Stimulated activated CD8-positive, alpha-beta memory T cell treated with anti-CD3 and anti-CD28 coated beads, Interleukin-12 subunit alpha, Interleukin-12 subunit beta, amount 100 ng/mL, for 24 hours (primary cell): ENCODE data around the gene MAP3K6.

Experiments
- DNase-seq: peaks from one replicate; pipeline ENCODE4 v3.0.0-alpha.2; 2020; ENCODE audit errors: extremely low read depth

Gene MAP3K6

GRCh38 chr1:27338751-27339150 lies 28.0 kb downstream of the MAP3K6 start:
- DNase-seq: no peak

GRCh38 chr1:27336756-27337155 lies 30.0 kb downstream of the MAP3K6 start:
- no peak for DNase-seq

GRCh38 chr1:27335506-27336422 lies 31.0 kb downstream of the MAP3K6 start:
- no peak for DNase-seq

- no peak for DNase-seq
Measured at GRCh38 chr1:27333717-27334279, 33.0 kb downstream of the MAP3K6 start.

- DNase-seq: no peak
Measured at GRCh38 chr1:27332536-27333281, 34.1 kb downstream of the MAP3K6 start.

GRCh38 chr1:27331922-27332321 lies 34.8 kb downstream of the MAP3K6 start:
- no peak for DNase-seq

GRCh38 chr1:27331426-27331825 lies 35.3 kb downstream of the MAP3K6 start:
- no peak for DNase-seq

GRCh38 chr1:27330786-27331185 lies 36.0 kb downstream of the MAP3K6 start:
- DNase-seq: no peak

- no peak for DNase-seq
Measured at GRCh38 chr1:27327964-27328363, 38.8 kb downstream of the MAP3K6 start.

- no peak for DNase-seq
Measured at GRCh38 chr1:27325286-27325685, 41.5 kb downstream of the MAP3K6 start.

- DNase-seq: no peak
Measured at GRCh38 chr1:27322569-27323240, 44.1 kb downstream of the MAP3K6 start.

GRCh38 chr1:27321813-27322568 lies 44.8 kb downstream of the MAP3K6 start, which contains the start of gene TMEM222:
TSS of gene TMEM222 (plus strand) at chr1:27322163. CDS start at chr1:27322198, 35 bp downstream.
- peak; percentile 96 for DNase-seq

- no peak for DNase-seq
Measured at GRCh38 chr1:27318596-27318995, 48.2 kb downstream of the MAP3K6 start.

GRCh38 chr1:27318136-27318535 lies 48.6 kb downstream of the MAP3K6 start:
- DNase-seq: no peak

GRCh38 chr1:27316860-27317259 lies 49.9 kb downstream of the MAP3K6 start:
- no peak for DNase-seq

- no peak for DNase-seq
Measured at GRCh38 chr1:27314737-27315136, 52.0 kb downstream of the MAP3K6 start.

- no peak for DNase-seq
Measured at GRCh38 chr1:27314169-27314568, 52.6 kb downstream of the MAP3K6 start.

- no peak for DNase-seq
Measured at GRCh38 chr1:27307874-27308598, 58.7 kb downstream of the MAP3K6 start.

GRCh38 chr1:27306892-27307761 lies 59.6 kb downstream of the MAP3K6 start:
- no peak for DNase-seq
